ENCODE results near the gene SLC39A13. TPM values are rescaled to one million over a fixed set of nuclear protein-coding genes. Genes with fewer than 3 reads are reported as not detected.

Gene SLC39A13
- total RNA-seq, 1 experiment from 2014 or later = 29.2 TPM

DNA sequence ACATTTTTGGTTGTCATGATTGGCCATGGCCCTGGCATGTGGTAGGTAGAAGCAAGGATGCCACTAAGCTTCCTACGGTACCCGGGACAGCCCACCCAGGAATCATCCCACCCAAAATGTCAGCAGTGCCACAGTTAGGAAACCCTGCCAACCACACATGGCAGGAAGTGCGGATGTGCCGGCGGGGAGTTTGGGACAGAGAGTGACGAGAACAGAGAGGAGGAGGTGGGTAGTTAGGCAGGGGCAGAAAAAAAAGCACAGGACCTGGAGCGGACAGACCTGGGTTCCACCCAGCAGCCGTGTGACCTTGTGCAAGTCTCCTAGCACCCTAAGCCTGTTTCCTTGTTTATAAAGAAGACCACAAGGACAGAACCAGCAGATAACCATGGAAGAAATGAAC is 33.4 kb upstream of the SLC39A13 start:
- H2BK20ac ChIP-seq (ENCODE audit: low read depth, low read length, poor library complexity, severe bottlenecking) = no peak overlapping the region
- no peaks in the 10 kb centered on the region for H3K9me3 ChIP-seq (ENCODE audit: control insufficient read depth, low read depth, low read length)
- Mint-ChIP-seq H3K36me3 (ENCODE audit: insufficient read depth in 1 of 3, low read depth in 3 of 3) (no peaks in the 10 kb centered on the region), H3K9me3 (no peaks in the 10 kb centered on the region), H3K4me3 (no peak overlapping the region), H3K4me1 (peaks cover 3 to 4% of the 10 kb centered on the region in 2 experiments; a peak in 3 of 4 replicates), H3K27ac (peak overlapping the region in 1 of 3 experiments; percentile 73; a peak in 1 of 7 replicates), H3K27me3 (ENCODE audit: low read depth) (no peaks in the 10 kb centered on the region)
- no peak overlapping the region for H2AK5ac ChIP-seq (ENCODE audit: insufficient read length, low read length)
- H3K27me3 ChIP-seq (ENCODE audit: insufficient read depth, low read length) = no peaks in the 10 kb centered on the region
- no peak overlapping the region for H3K23ac ChIP-seq (ENCODE audit: insufficient read length, low read depth, low read length)
- H3K79me1 ChIP-seq (ENCODE audit: insufficient read depth, low read depth, low read length, poor library complexity, severe bottlenecking) = no peaks in the 10 kb centered on the region
- no peak overlapping the region for H3T11ph ChIP-seq (ENCODE audit: low read length)
- H4K5ac ChIP-seq (ENCODE audit: insufficient read length, low read depth, low read length) = no peak overlapping the region
- no peak for DNase-seq
- no peak overlapping the region for H2BK120ac ChIP-seq (ENCODE audit: low read depth, low read length, poor library complexity, severe bottlenecking)
- H3K14ac ChIP-seq (ENCODE audit: insufficient read depth, low read length) = no peak overlapping the region
- H3K9ac ChIP-seq (ENCODE audit: extremely low read depth, insufficient read length, low read length) = no peak overlapping the region
- no peaks in the 10 kb centered on the region for H4K20me1 ChIP-seq (ENCODE audit: control insufficient read depth, insufficient read depth, insufficient read length)
- H4K91ac ChIP-seq (ENCODE audit: insufficient read length, low read depth, low read length) = no peak overlapping the region
- no peak overlapping the region for H3K56ac ChIP-seq (ENCODE audit: insufficient read length, low read depth, low read length)
- H2BK5ac ChIP-seq (ENCODE audit: insufficient read length, low read length) = no peak overlapping the region
- no peak overlapping the region for H2BK12ac ChIP-seq (ENCODE audit: insufficient read length, low read depth, low read length)
- no peak overlapping the region for H2BK15ac ChIP-seq (ENCODE audit: low read depth, low read length)
- H3K27ac ChIP-seq (ENCODE audit: insufficient read length, low read depth, low read length) = no peak overlapping the region
- H3K4me1 ChIP-seq (ENCODE audit: insufficient read depth, low read length) = no peaks in the 10 kb centered on the region
- H4K8ac ChIP-seq (replicated peaks; ENCODE audit: insufficient read length, low read depth, low read length) = no peak overlapping the region
- no peaks in the 10 kb centered on the region for H3K23me2 ChIP-seq (ENCODE audit: insufficient read length, low read depth, low read length, poor library complexity, severe bottlenecking)
- no peaks in the 10 kb centered on the region for H3K79me2 ChIP-seq (ENCODE audit: insufficient read depth, low read length)
- H3K4me2 ChIP-seq (ENCODE audit: insufficient read depth, insufficient read length, low read length) = no peak overlapping the region
- H3K18ac ChIP-seq (ENCODE audit: insufficient read length, low read depth, low read length) = no peak overlapping the region
- no peak overlapping the region for H3K4ac ChIP-seq (ENCODE audit: low read depth, low read length)
- WGBS (ENCODE audit: extremely low coverage, insufficient read length, low lambda C conversion rate) = no CpG with 5 or more reads among the region's 8 CpGs
- TF ChIP-seq, protein P1, sequence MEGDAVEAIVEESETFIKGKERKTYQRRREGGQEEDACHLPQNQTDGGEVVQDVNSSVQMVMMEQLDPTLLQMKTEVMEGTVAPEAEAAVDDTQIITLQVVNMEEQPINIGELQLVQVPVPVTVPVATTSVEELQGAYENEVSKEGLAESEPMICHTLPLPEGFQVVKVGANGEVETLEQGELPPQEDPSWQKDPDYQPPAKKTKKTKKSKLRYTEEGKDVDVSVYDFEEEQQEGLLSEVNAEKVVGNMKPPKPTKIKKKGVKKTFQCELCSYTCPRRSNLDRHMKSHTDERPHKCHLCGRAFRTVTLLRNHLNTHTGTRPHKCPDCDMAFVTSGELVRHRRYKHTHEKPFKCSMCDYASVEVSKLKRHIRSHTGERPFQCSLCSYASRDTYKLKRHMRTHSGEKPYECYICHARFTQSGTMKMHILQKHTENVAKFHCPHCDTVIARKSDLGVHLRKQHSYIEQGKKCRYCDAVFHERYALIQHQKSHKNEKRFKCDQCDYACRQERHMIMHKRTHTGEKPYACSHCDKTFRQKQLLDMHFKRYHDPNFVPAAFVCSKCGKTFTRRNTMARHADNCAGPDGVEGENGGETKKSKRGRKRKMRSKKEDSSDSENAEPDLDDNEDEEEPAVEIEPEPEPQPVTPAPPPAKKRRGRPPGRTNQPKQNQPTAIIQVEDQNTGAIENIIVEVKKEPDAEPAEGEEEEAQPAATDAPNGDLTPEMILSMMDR (conservative IDR thresholded peaks at IDR 0.05) = no peak
- H2AFZ ChIP-seq (ENCODE audit: low read length) = no peak overlapping the region
